COLO668 (cell line): Measurements from ENCODE around the gene PATJ.
"Not testable (repeated sequence)": the region's sequence is repeated elsewhere in the genome, so short reads cannot be mapped to it uniquely, and the experiment has no call there.

Experiments
- DNase-seq: peaks from one replicate; lab custom pipeline; 2025; ENCODE audit not compliant: unreplicated experiment; lab: John Stamatoyannopoulos, UW

The PATJ gene

GRCh38 chr1:62161711-62162110, 419.4 kb downstream of the PATJ start:
- DNase-seq: no peak

DNA sequence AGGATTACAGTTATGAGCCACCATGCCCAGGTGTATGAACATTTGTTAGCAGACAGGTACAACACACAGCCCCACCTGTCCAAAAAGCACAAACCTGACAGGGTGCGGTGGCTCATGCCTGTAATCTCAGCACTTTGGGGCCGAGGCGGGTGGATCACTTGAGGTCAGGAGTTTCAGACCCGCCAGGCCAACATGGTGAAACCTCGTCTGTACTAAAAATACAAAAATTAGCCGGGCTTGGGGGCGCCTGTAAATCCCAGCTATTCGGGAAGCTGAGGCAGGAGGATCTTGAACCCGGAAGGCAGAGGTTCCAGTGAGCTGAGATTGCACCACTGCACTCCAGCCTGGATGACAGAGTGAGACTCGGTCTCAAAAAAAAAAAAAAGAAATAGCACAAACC, 428.1 kb downstream of the PATJ start:
- not testable (repeated sequence) for DNase-seq

GRCh38 chr1:62175568-62176179, 433.4 kb downstream of the PATJ start:
- peak; percentile 61 for DNase-seq

- DNase-seq: no peak
These were observed 434.5 kb downstream of the PATJ start for GRCh38 chr1:62176597-62177312.

GRCh38 chr1:62177621-62178020, 435.3 kb downstream of the PATJ start:
- DNase-seq: no peak

GRCh38 chr1:62178372-62178771, 436.1 kb downstream of the PATJ start:
- no peak for DNase-seq

DNA sequence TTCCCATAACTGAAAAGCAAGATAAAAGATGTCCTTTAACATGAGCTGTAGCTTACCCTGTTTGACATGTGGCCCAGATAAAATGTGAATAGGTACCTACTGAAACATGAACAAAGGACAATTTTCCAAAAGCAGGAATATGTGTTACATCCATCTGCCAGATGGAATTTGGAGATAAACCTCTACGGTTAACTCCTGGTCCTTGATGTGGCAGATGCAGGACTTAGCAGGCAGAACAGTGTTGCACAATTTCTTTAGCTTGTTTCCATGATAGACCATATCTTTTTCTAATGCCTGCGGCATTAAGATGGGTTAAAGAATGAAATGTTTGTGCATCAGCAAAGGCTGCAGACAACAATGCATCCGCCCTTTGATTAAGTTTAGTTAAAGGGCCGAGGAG, 437.8 kb downstream of the PATJ start:
- not testable (repeated sequence) for DNase-seq

- DNase-seq: peak; percentile 71
These were observed 438.4 kb downstream of the PATJ start for GRCh38 chr1:62180639-62181038.

- no peak for DNase-seq
These were observed 439.3 kb downstream of the PATJ start for GRCh38 chr1:62181532-62181931.

- DNase-seq: not testable (repeated sequence)
These were observed 439.9 kb downstream of the PATJ start for GRCh38 chr1:62182157-62182556.

DNA sequence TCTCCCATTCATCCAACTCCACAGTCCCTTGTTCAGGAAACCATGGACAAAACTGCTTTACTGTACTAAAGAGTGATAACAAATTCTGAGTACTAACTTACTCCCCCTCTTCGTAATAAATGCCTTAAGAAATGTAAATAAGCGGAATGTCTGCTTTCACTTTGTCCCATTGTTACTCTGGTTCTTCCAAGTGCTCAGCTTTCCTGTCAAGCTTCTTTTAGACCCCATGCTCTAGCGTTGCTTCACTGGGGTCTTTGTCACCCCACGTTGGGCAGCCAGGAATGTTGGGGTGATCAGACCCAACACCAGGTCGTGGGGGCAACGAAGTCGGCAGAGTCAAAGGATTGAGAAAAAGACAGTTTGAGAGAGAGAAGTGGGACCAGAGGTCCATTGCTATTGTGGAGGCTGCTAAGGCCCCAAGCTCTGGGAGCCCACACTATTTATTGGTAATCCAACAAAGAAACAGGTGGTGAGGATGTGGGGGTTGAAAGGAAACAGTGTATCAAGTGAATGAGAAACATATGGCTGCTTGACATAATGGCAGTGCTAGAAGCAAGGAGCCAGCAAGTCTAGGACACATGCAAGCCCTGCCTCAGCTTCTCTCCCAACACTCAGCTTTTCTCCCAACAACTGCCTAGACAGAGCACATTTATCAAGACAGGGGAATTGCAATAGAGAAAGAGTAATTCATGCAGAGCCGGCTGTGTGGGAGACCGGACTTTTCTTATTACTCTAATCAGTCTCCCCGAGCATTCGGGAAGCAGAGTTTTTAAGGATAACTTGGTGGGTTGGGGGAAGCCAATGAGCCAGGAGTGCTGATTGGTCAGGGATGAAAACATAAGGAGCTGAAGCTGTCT, 441.1 kb downstream of the PATJ start:
- DNase-seq: not testable (repeated sequence)

GRCh38 chr1:62184336-62184735, 442.1 kb downstream of the PATJ start:
- no peak for DNase-seq

GRCh38 chr1:62185233-62185632, 443.0 kb downstream of the PATJ start:
- DNase-seq: not testable (repeated sequence)

- DNase-seq: no peak
These were observed 443.4 kb downstream of the PATJ start for GRCh38 chr1:62185677-62186076.

DNA sequence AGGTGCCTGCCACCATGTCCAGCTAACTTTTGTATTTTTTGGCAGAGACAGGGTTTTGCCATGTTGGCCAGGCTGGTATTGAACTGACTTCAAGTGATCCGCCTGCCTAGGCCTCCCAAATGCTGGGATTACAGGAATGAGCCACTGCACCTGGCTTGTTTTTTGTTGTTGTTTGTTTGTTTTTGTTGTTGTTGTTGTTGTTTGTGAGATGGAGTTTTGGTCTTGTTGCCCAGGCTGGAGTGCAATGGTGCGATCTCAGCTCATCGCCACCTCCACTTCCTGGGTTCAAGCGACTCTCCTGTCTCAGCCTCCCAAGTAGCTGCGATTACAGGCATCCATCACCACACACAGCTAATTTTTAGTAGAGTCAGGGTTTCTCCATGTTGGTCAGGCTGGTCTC, 445.3 kb downstream of the PATJ start:
- DNase-seq: no peak

DNA sequence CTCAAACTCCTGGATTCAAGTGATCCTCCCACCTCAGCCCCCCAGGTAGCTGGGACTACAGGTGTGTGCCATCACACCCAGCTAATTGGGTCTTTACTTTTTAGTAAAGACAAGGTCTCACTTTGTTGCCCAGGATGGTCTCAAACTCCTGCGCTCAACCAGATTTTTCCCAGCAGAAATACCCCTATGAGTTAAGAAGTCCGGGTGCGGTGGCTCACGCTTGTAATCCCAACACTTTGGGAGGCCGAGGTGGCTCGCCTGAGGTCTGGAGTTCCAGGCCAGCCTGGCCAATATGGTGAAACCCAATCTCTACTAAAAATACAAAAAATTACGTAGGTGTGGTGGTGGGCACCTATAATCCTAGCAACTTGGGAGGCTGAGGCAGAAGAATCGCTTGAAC, 445.8 kb downstream of the PATJ start:
- no peak for DNase-seq

GRCh38 chr1:62194651-62195544, 452.6 kb downstream of the PATJ start, which contains the start of gene L1TD1:
Gene L1TD1 (plus strand): TSS chr1:62194849. CDS start chr1:62206629, 11,780 bp downstream.
- DNase-seq: no peak

DNA sequence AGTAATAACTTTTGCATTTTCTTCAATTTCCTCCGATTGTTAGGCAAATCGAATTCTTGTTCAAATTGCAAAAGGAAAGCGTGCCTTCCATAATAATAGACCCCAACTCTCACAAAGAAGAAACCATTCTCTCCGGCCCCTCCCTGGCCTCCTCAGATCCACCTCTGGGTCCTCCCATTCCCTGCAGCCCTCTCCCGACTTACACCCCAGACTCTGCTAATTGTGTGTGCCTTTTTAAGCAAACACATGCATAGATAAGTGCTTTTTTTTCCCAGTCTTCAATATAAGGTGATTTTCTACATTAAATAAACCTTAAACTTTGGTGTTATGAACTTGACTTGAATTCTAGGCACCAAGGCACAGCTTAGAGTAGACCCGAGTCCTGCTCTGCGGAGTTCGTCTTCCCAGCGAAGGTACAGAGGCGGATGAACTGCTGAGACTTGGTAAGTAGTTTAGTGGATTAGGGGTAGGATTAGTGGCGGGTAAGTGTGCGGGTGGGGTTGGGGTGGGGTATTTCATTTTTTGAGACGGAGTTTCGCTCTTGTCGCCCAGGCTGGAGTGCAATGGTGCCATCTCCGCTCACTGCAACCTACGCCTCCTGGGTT, 453.9 kb downstream of the PATJ start:
- DNase-seq: no peak

GRCh38 chr1:62198069-62198780, 455.9 kb downstream of the PATJ start:
- no peak for DNase-seq

GRCh38 chr1:62198781-62199125, 456.5 kb downstream of the PATJ start:
- DNase-seq: no peak
